Measurements from ENCODE around the gene UBA5.

DNA sequence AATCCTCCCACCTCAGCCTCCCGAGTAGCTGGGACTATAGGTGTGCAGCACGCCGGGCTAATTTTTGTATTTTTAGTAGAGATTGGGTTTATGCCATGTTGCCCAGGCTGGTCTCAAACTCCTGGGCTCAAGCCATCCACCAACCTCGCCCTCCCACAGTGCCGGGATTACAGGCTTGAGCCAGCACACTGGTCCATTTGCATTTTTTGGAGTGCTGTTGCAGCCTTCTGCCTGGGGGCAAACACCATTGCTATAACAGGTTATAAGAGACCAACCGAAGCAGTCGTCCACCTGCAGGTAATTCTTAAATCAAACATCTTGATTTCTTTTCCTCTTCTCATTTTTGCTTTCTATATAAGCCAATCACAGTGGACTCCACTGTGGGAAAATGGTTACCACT is 35.3 kb upstream of the UBA5 start:
- TF ChIP-seq, protein P1, sequence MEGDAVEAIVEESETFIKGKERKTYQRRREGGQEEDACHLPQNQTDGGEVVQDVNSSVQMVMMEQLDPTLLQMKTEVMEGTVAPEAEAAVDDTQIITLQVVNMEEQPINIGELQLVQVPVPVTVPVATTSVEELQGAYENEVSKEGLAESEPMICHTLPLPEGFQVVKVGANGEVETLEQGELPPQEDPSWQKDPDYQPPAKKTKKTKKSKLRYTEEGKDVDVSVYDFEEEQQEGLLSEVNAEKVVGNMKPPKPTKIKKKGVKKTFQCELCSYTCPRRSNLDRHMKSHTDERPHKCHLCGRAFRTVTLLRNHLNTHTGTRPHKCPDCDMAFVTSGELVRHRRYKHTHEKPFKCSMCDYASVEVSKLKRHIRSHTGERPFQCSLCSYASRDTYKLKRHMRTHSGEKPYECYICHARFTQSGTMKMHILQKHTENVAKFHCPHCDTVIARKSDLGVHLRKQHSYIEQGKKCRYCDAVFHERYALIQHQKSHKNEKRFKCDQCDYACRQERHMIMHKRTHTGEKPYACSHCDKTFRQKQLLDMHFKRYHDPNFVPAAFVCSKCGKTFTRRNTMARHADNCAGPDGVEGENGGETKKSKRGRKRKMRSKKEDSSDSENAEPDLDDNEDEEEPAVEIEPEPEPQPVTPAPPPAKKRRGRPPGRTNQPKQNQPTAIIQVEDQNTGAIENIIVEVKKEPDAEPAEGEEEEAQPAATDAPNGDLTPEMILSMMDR (IDR thresholded peaks at IDR 0.05; ENCODE audit: low read length), result no peak
- no peak for TF ChIP-seq EZH2 (IDR thresholded peaks at IDR 0.05; ENCODE audit: borderline replicate concordance, low read length)
